K562 (cell line): ENCODE data around the gene TAF10. TPM values are rescaled to one million over a fixed set of nuclear protein-coding genes. Genes with fewer than 3 reads are reported as not detected.

Source experiments
- AFF1 ChIP-seq, 2 experiments: fragments of 450-650 bp; IDR thresholded peaks; 2 replicates each; pipeline ENCODE4 v1.6.1; 2018; ENCODE audit warnings: mild to moderate bottlenecking in 2 of 2, low read depth in 1 of 2; ENCODE audit not compliant: partially characterized antibody in 2 of 2
- BRD9 ChIP-seq: fragments of 450-650 bp; IDR thresholded peaks from 2 replicates; pipeline ENCODE4 v1.6.1; 2018; ENCODE audit warnings: low read depth; ENCODE audit not compliant: partially characterized antibody
- HINFP ChIP-seq: fragments of 450-650 bp; conservative IDR thresholded peaks from 2 replicates; pipeline ENCODE4 v1.6.1; 2016; ENCODE audit warnings: missing genetic modification characterization, low read depth, mild to moderate bottlenecking, control low read depth, missing compliant biosample characterization
- IRF1 ChIP-seq: sonication (generic); formaldehyde crosslinking; IDR thresholded peaks from 2 replicates; pipeline ENCODE4 v1.8.0; 2022; ENCODE audit warnings: missing genetic modification reagents, mild to moderate bottlenecking, borderline replicate concordance
- IRF9 ChIP-seq: fragments of 450-650 bp; IDR thresholded peaks from 2 replicates; pipeline ENCODE4 v1.6.1; 2016; ENCODE audit warnings: missing biosample characterization, missing genetic modification characterization
- MTA1 ChIP-seq: fragments of 450-650 bp; IDR thresholded peaks from 2 replicates; pipeline ENCODE4 v1.6.1; 2017; ENCODE audit warnings: borderline replicate concordance
- MYNN ChIP-seq, 2 experiments: sonication (generic); formaldehyde crosslinking in 1 of 2; IDR thresholded peaks; 2 replicates each; pipeline versions ENCODE4 v1.5.0 to v1.6.1; 2016 to 2020; ENCODE audit warnings: antibody characterized with exemption in 1 of 2, missing genetic modification reagents in 1 of 2
- POLR2AphosphoS5 ChIP-seq: IDR thresholded peaks from 2 replicates; pipeline ENCODE4 v1.6.1; 2011; ENCODE audit warnings: mild to moderate bottlenecking, low read depth, low read length, moderate library complexity; ENCODE audit not compliant: control insufficient read depth, insufficient read depth
- TEAD1 ChIP-seq, 2 experiments: fragments of 450-650 bp in 1 of 2; sonication (generic) in 1 of 2; formaldehyde crosslinking; IDR thresholded peaks; 2 replicates each; pipeline versions ENCODE4 v1.4.0 to v1.8.0; 2020 to 2022; ENCODE audit warnings: mild to moderate bottlenecking in 2 of 2, missing genetic modification reagents in 1 of 2
- ZKSCAN8 ChIP-seq: fragments of 200-800 bp; sonication (Bioruptor generic); IDR thresholded peaks from 2 replicates; pipeline ENCODE4 v1.6.1; 2016; ENCODE audit warnings: missing genetic modification characterization, missing compliant biosample characterization
- ZMIZ1 ChIP-seq, 2 experiments: fragments of 150-350 bp in 1 of 2; IDR thresholded peaks; 2 replicates each; pipeline ENCODE4 v1.6.1; 2012 to 2016; ENCODE audit warnings: low read depth in 2 of 2, low read length in 2 of 2, mild to moderate bottlenecking in 1 of 2, moderate library complexity in 1 of 2
- polyA plus RNA-seq, 8 experiments: library from polyadenylated mRNA; depleted of rRNA in 4 of 8; stranded (reverse) in 5 of 8; unstranded in 3 of 8; fragments of >200 nt; fragmentation: Nextera tagmentation in 2 of 8; fragmentation: Illumina TruSeq in 1 of 8; extraction: Ambion mirVana in 2 of 8; extraction: Trizol in 1 of 8; gene quantifications; 2 replicates each; pipeline versions ENCODE4 v1.2.1 to v1.2.3, GENCODE V29; 2011 to 2014; ENCODE audit warnings: inconsistent platforms in 1 of 8, missing spikeins in 1 of 8
- total RNA-seq, 7 experiments: library from RNA; depleted of rRNA in 6 of 7; stranded (reverse); fragments of >200 nt in 6 of 7; fragmentation: Illumina TruSeq in 2 of 7; extraction: Trizol in 2 of 7; gene quantifications; 2 replicates each; pipeline versions ENCODE4 v1.2.1 to v1.2.3, GENCODE V29; 2011 to 2021; ENCODE audit warnings: low replicate concordance in 1 of 7

Gene TAF10
- total and polyA plus RNA-seq, 9 of the 15 experiments (the other 6 are each of a cell fraction or from before 2014, with no cell fraction given) = 19.5 to 197 (median 121) TPM

- TF ChIP-seq IRF9 (no peak), TEAD1 (CRISPR knock-in tag; IDR thresholded peaks at IDR 0.05) (peak in 1 of 2 experiments; percentile 48; a peak in 1 of 4 replicates), POLR2AphosphoS5 (no peak), MYNN (IDR thresholded peaks at IDR 0.05) (no peak; the same call in none of the 2 replicates), MYNN (CRISPR knock-in tag; IDR thresholded peaks at IDR 0.05) (no peak), MTA1 (no peak), HINFP (tag) (no peak), BRD9 (no peak), AFF1 (IDR thresholded peaks at IDR 0.05; ENCODE audit: low read depth in 1 of 2, partially characterized antibody in 2 of 2) (no peak), ZKSCAN8 (CRISPR knock-in tag) (no peak), IRF1 (CRISPR knock-in tag) (no peak), ZMIZ1 (IDR thresholded peaks at IDR 0.05; ENCODE audit: low read depth in 2 of 2, low read length in 2 of 2) (no peak)
These were observed 689 bp downstream of the TAF10 start (continued) for GRCh38 chr11:6611092-6611962.
